AG09319 (cell line): ENCODE results near the gene CCDC157.

ENCODE experiments used
- DNase-seq: peaks from one replicate; pipeline ENCODE4 v3.0.0-alpha.2; 2010; ENCODE audit warnings: low read depth; ENCODE audit errors: extremely low read depth
- TF ChIP-seq, protein P1 (sequence below): IDR thresholded peaks from 2 replicates; pipeline ENCODE4 v1.5.1; 2011; ENCODE audit warnings: low read depth, mild to moderate bottlenecking, inconsistent platforms, low read length, moderate library complexity

CCDC157 gene

DNA sequence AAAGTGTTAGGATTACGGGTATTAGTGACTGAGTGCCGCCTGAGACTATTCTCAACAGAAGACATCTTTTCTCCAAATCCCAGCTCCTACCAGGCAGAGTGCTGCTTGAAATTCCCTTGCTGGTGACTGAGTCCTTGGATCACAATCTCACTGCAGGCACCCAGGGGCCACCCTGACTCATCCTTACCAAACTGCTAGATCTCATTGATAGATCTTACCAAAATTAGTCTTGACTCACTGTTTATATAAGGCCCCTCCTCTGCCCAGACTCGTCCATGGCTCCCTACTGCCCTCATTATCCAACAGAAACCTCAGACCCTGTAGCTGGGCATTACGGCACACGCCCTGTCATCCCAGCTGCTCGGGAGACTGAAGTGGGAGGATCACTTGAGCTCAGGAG is 44.8 kb upstream of the CCDC157 start:
- TF ChIP-seq, protein P1, sequence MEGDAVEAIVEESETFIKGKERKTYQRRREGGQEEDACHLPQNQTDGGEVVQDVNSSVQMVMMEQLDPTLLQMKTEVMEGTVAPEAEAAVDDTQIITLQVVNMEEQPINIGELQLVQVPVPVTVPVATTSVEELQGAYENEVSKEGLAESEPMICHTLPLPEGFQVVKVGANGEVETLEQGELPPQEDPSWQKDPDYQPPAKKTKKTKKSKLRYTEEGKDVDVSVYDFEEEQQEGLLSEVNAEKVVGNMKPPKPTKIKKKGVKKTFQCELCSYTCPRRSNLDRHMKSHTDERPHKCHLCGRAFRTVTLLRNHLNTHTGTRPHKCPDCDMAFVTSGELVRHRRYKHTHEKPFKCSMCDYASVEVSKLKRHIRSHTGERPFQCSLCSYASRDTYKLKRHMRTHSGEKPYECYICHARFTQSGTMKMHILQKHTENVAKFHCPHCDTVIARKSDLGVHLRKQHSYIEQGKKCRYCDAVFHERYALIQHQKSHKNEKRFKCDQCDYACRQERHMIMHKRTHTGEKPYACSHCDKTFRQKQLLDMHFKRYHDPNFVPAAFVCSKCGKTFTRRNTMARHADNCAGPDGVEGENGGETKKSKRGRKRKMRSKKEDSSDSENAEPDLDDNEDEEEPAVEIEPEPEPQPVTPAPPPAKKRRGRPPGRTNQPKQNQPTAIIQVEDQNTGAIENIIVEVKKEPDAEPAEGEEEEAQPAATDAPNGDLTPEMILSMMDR, result no peak
- DNase-seq, result peak; percentile 66

GRCh38 chr22:30313527-30314363 is 43.1 kb upstream of the CCDC157 start:
- DNase-seq, result no peak
- TF ChIP-seq, protein P1, result no peak

- no peak for DNase-seq
- TF ChIP-seq, protein P1, result no peak
Observed at GRCh38 chr22:30314915-30315314, 41.9 kb upstream of the CCDC157 start.

- DNase-seq, result no peak
- TF ChIP-seq, protein P1, result no peak
Observed at GRCh38 chr22:30315962-30316576, 40.7 kb upstream of the CCDC157 start.

- TF ChIP-seq, protein P1, result no peak
- no peak for DNase-seq
Observed at GRCh38 chr22:30317778-30318177, 39.0 kb upstream of the CCDC157 start.

GRCh38 chr22:30318799-30319419 is 37.9 kb upstream of the CCDC157 start:
- TF ChIP-seq, protein P1, result no peak
- DNase-seq, result no peak
